Sigmoid colon (tissue), 4 donors: ENCODE results near the gene DTWD1.

ENCODE experiments used
- EP300 ChIP-seq, 4 donors: sonication (generic); formaldehyde crosslinking; IDR thresholded peaks; one replicate each; pipeline ENCODE4 v1.6.1; 2017; ENCODE audit warnings: antibody characterized with exemption in 4 of 4
- POLR2A ChIP-seq, 2 donors: fragments of 450-650 bp; IDR thresholded peaks; one replicate each; pipeline ENCODE4 v1.6.1; 2016; ENCODE audit warnings: antibody characterized with exemption in 2 of 2, mild to moderate bottlenecking in 2 of 2, moderate library complexity in 2 of 2
- POLR2AphosphoS5 ChIP-seq, 4 donors: sonication (generic); formaldehyde crosslinking; IDR thresholded peaks; one replicate each; pipeline ENCODE4 v1.6.1; 2017; ENCODE audit warnings: antibody characterized with exemption in 4 of 4
- TF ChIP-seq, protein P1 (sequence below), 4 experiments: fragments of 450-650 bp in 3 of 4; fragments of 200-600 bp in 1 of 4; IDR thresholded peaks; one replicate each; pipeline ENCODE4 v1.5.1; 2016 to 2019; ENCODE audit warnings: antibody characterized with exemption in 4 of 4, mild to moderate bottlenecking in 3 of 4, moderate library complexity in 2 of 4

DNA sequence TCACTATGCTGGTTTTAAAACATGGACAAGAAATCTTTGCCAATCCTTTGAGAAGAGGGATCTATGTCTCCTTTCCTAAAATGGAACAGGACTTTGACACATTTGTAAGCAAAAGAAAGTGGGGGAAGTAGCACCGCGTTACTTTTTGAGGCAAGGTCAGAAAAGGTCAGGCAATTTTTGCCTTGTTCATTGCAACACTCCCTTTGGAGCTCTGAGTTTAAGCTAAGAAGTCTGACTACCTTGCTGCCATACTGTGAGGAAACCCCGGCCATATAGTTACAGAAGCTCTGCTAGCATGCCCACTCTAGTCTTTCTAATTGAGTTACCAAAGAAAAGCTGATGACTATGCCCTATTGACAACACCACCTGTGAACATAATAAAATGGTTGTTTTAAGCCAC lies 1.6 kb upstream of the DTWD1 start:
- TF ChIP-seq, protein P1, sequence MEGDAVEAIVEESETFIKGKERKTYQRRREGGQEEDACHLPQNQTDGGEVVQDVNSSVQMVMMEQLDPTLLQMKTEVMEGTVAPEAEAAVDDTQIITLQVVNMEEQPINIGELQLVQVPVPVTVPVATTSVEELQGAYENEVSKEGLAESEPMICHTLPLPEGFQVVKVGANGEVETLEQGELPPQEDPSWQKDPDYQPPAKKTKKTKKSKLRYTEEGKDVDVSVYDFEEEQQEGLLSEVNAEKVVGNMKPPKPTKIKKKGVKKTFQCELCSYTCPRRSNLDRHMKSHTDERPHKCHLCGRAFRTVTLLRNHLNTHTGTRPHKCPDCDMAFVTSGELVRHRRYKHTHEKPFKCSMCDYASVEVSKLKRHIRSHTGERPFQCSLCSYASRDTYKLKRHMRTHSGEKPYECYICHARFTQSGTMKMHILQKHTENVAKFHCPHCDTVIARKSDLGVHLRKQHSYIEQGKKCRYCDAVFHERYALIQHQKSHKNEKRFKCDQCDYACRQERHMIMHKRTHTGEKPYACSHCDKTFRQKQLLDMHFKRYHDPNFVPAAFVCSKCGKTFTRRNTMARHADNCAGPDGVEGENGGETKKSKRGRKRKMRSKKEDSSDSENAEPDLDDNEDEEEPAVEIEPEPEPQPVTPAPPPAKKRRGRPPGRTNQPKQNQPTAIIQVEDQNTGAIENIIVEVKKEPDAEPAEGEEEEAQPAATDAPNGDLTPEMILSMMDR (IDR thresholded peaks at IDR 0.05) = no peak
- no peak for TF ChIP-seq POLR2A (IDR thresholded peaks at IDR 0.05)
- no peak for TF ChIP-seq EP300 (IDR thresholded peaks at IDR 0.05)
- TF ChIP-seq POLR2AphosphoS5 (IDR thresholded peaks at IDR 0.05) = no peak
